Activated CD8-positive, alpha-beta memory T cell treated with anti-CD3 and anti-CD28 coated beads for 36 hours (primary cell): Measurements from ENCODE around the gene NCEH1. TPM values are rescaled to one million over a fixed set of nuclear protein-coding genes. Genes with fewer than 3 reads are reported as not detected.

Source experiments
- CTCF ChIA-PET: fragments of 350-600 bp; sonication (Branson Sonifier 250); formaldehyde crosslinking; loops from one replicate; lab custom pipeline; 2021; ENCODE audit warnings: antibody characterized with exemption; lab: Charles Lee
- POLR2A ChIA-PET: fragments of 350-600 bp; sonication (Branson Sonifier 250); formaldehyde crosslinking; loops from one replicate; lab custom pipeline; 2021; ENCODE audit warnings: antibody characterized with exemption; lab: Charles Lee
- total RNA-seq, 2 experiments: library from RNA; stranded (reverse); gene quantifications; one replicate each; pipeline ENCODE4 v1.2.3, GENCODE V29; 2021

Gene NCEH1
- total RNA-seq, 2 experiments from 2014 or later, result 10.5 to 11.2 TPM

DNA sequence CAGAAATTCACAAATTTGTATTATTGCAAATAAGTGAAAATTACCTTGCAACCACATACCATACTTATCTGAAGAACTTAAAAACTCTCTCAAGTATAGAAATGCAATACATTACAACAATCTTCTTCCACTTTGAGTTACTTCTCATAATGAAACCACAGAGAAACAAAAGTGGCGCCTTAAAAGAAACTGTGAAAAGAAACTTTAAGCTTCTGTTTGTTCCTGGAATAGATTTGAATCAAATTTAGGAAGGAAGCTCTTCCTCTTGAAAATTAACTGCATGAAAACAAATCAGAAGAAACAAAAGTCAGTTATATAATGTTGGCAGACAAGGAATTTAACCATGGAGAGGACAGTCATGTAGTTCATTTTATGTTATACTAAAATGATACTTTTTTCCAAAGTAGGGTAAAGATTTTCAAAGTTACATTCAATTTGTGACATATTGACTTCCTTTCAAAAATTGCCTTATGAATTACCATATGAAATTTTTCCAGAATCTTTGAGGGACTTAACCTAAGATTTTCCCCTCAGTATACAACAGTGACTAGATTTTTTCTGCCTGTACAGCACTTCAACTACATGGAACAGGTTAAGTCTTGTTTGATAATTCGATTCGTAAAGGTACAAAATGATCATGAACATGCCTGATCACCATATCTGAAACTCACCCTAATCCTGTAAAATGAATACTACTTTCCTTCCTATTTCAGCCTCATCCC lies 130.0 kb downstream of the NCEH1 start:
- CTCF ChIA-PET, result interaction anchor here (1.0 kb wide), 1 partner anchor 18 kb away, joined by 4 read pairs; no protein-coding TSS in a partner anchor

More for the DNA sequence above, 130.0 kb downstream of the NCEH1 start:
- POLR2A ChIA-PET, result interaction anchor here (0.9 to 1.0 kb wide), 3 partner anchors 12 to 50 kb away, joined by 3 to 5 read pairs (median 4); no protein-coding TSS in a partner anchor

Other genes with a start within 250 kb of the NCEH1 start
- 10 to 100 TPM; 36.1 to 37.6 TPM for gene TNFSF10, start 187.6 kb downstream of the NCEH1 start, total RNA-seq
- 10 to 100 TPM; 31.2 to 33.6 TPM for gene ECT2, start 39.7 kb upstream of the NCEH1 start, total RNA-seq